Right lung (tissue), 5 donors: ENCODE data around the gene ERG. TPM values are rescaled to one million over a fixed set of nuclear protein-coding genes. Genes with fewer than 3 reads are reported as not detected.

Source experiments
- DNase-seq, 2 donors: peaks; one replicate each; pipeline ENCODE4 v3.0.0-alpha.2; 2013
- polyA plus RNA-seq, 5 donors: library from polyadenylated mRNA; unstranded; fragments of 120-200 nt; gene quantifications; one replicate each; pipeline versions ENCODE4 v1.2.1 to v1.2.3, GENCODE V29; 2013; ENCODE audit warnings: inconsistent platforms in 1 of 5, low replicate concordance in 1 of 5; ENCODE audit not compliant: insufficient read length in 5 of 5, insufficient read depth in 1 of 5

ERG gene
- polyA plus RNA-seq, 5 donors = 36.3 to 48.4 (median 38.9) TPM

DNA sequence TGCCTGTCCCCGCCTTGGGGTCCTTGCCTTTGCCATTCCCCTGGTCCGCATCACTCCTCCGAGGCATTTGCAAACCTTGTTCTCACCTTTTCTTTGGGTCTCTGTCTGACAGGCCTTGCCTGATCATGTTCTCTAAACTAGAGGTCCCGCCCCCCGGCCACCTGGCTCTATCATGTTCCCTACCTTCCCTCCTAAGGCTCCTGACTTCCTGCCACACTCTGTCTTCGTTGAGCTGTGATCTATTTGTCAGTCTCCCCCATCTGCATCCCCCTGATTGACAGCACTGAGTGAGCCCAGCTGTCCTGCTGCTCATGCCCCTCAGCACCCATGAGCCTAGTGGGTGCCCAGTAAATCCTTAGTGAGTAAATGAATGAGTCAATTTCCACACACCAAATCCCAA lies 22.8 kb downstream of the ERG start:
- DNase-seq = no peak

DNA sequence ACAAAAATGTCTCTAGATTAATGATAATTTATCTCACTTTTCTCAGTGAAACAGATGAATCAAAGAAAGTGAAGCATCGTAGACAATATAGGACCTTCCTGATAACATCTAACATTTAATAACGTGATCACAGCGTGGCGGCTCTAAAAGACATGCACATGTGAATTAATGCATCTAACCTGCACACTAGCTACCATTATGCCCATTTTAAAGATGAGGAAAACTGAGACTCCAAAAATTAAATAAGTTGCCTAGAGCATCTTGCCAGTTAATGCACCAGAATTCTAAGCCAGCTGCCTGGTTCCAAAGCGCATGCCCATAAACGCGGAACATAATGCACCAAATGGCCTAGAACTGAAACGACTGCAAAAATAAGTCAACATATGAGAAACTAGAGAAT lies 23.5 kb downstream of the ERG start:
- no peak for DNase-seq

DNA sequence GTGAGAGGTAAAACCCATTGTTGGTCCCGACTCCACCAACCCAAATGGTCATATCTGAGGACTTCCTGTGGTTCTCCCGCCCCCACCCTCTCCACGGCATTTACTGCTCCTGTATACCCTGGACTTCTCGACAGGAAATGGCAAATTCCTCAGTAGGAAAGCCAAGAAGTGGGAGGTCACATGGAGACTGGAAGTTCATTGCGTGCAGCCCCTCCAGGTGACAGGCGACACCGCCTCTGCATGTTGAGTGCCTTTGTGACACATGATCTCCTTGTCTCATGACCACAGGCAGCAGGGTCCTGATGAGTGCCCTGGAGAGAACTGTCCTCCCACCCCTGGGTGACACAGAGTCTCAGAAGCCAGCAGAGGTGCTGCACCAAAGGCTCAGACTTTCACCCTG lies 24.2 kb downstream of the ERG start:
- no peak for DNase-seq

DNA sequence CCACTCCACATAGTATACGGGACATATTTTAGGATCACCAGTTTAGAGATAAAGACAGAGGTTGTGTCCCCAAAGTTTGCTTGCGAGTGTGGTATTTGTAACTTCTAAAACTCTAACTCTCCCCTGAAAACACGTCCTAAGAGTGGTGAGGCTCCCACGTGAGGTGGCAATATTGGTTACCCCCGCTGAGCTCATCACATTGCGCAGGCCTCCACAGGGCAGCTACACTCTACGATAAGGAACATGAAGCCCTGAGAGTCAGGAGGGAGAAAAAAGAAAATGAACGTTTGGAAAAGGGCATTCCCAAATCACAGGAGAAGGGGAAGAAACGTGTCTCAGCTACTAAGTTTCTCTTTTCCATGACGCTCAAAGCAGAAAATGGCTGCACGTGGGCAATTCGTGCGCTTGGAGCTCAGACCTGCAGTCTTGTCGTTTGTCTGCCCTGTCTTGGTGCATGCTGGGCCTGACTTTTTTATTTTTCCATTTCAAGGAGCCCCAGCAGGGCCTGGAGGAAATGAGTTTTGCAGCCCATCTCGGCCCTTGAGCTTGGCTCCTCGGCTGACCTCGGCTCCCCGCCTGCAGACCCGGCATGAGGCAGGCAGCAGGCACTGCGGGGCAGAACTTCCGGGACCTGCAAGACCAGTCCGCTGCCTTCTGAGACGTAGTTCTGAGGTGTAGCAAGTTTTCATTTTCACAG lies 25.7 kb downstream of the ERG start:
- DNase-seq = no peak

DNA sequence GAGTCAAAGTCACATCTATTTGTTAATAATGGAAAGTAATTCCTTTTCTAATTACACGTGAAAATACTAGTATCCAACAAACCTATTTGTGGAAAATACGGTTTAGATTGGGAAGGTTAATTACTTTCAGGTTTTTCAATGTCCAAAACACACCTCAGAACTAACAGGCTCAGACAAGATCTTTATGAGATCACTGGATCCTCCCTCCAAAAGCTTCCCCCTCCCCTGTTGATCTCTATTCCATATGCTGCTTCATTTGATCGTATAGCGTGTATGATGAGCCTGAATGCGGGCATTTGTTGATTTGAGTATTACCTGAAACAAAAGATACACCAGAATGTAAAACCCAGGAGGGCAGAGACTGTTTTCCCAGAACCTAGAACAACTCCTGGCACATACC lies 26.5 kb downstream of the ERG start:
- no peak for DNase-seq

DNA sequence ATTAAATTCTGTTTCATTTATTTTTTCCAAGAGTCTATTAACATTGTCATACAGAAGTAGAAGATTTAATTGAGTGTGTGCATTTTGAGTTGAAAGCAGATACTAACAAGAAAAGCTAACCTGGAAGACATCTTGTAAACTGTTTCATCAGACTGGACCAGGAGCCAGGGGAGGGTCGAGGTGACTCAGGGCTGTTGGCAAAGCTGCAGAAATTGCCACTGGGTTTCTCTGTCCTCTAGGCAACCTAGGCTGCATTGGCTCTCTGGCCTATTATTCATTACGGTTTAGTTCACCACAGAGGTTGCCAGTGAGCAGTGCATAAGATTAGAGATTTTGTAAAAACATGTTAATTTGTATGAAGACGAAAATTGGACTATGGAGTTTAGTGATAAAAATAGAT lies 27.5 kb downstream of the ERG start:
- DNase-seq = no peak

DNA sequence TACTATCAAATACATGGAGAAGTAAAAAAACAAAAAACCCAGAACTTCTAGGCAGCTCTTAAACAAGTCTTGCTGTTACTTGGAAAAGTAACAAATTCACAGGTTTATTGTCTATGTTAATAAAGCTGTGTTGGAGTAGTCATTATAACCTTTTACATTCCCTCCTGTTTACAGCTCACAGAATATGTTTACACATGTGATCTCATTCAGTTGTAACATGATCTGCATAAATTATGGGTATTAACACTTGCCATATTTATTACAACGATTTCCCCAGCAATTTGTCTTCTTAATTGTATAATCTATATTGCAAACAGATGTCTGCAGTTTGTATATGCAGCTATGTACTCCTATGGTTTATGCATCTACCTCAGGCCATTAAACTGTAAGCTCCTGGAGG lies 28.6 kb downstream of the ERG start:
- no peak for DNase-seq

DNA sequence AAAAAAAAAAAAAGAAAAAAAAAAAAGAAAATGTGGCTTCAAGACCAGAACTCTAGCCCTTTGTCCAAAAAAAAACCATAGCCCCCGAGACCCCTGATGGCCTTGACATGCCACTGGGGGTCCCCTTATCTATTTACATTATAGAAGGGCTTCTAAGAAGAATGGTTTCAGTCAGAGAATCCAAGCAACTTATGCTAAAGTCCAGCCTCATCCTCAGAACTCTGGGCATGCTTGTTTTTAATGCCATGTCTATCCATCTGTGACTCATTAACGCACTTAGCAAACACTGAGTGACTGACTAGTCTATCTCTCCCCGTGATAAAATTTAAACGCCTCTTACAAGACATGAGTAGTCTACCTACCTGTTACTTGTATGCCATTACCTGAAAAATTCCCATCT lies 29.3 kb downstream of the ERG start:
- no peak for DNase-seq

DNA sequence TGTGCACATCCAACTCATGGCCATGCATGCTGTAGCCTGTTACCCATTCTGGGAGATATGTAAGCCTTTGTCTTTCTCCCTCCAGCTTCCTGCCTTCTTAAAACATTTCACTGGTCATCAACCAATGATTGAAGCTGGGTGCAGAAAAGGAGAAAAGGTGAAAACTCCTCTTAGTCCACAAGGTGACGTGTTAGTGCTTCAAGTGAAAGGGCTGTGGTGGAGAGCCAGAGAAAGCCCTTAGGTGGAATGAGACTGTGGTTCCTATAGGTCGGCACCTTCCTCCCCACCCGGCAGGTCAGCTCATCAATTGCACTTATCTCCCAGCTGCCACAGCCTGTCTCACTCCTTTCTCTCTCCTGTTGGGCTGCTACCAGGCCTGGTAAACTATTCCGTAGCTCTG lies 30.4 kb downstream of the ERG start:
- DNase-seq = no peak

DNA sequence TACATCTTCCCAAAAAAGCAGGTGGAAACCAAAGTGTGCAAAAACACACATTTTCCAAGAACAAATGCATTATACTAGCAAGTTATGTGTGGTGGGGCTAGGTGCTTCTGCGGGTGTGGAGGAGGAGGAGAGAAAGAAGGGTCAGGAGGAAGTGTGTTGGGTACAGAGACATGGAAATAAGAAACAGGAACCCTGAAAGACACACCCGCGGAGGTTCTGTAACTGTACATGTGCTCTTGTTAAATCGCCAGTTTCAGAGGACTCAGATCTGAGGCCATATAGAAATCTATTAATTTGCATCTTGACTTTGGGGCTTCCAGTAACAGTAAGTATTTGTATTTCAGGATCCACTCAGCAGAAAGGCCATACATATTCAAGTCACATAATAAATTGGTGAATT lies 30.9 kb downstream of the ERG start:
- no peak for DNase-seq

DNA sequence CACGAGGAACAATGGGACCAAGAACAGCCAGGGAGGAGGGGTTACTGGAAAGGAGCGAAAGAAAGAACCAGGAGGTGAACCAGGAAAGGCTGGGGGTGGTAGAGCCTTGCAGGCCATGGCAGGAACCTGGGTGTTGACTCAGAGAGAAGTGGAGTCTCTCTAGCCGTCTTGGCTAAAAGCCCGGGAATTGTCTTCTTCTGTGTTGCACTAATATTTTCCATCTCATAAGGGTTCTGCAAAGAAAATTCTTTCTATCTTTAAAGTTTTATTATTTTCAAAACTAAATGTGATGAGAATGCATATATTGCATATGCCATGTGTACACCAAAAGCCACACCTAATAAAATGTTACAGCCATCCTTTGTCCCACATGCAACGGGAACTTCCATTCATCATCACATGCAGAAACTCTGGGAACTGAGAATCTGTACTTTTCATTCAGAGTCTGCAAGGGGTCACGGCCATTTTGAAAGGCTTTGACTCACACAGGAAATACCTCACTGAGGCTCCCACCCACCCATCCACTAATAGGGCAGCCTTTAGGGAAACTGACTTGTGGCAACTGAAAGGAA lies 38.0 kb downstream of the ERG start:
- DNase-seq = no peak

DNA sequence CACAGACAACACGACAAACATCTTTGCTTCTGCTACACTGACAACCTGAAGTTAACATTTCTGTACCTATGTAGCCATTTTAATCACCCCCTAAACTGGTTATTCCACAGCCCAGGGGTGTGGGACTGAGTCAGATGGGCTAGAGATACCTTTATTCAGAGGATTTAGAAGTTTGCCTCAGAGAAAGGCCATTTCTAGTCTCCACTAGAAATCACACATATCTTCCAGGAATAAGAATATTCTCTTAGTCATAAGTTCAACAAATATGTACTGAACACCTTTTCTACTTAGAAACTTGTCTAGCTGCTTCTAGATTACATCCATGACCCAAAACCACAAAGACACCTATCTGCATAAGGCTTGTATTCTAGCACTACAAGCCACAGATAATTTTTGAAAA lies 38.8 kb downstream of the ERG start:
- no peak for DNase-seq

DNA sequence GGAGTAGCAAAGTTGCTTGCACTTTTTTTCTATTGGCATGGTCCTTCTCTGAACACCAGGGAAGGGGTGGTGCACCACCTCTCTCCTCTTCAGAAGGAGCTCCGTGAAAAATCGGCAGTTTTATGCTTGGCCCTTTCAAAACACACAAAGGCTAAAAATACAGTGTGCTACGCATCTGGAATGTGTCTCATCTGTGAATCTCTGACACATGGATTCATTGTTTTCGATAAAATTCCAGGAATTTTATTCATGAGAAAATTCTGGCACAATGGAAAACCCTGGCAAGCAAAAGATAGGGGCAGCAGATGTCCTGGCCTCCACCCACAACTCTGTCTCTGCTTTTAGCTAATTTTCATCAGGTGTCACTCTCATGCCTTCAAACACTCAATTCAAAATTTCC lies 42.9 kb downstream of the ERG start:
- DNase-seq = no peak

DNA sequence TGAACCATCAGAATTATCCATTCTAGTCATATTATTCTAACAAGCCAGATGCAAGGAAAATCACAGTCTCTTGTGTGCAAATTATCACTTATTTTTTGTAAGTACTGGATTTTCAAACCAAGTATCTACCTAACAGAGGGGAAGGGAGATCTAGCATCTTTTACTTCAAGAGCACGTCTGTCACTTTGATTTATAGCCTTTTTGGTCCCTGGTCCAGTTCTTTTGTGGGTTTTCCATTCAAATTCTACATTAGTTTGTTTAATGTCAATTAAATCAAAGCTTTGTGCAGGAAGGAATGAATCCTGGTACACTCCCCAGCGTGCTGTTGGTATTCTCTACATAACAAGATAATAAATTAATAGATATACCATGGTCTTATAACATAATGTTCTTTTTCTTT lies 43.6 kb downstream of the ERG start:
- no peak for DNase-seq

DNA sequence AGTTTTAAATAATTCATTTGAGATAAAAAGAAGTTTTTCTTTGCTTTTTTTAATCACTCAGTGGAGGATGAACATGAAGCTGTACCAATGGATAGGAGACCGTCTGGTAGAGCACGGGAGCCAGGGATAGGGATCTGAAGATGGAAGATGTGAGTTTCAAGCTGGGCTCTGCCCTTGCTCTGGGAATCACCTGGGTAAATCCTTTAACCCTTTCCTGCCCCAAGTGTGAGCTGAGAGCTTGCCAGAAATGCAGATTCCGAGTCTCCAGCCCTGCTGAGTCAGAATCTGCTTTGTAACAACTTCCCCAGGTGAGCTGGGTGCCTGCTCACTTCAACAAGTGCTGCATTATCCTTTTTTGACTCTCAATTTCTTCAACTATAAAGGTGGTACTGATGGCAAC lies 44.1 kb downstream of the ERG start:
- no peak for DNase-seq

DNA sequence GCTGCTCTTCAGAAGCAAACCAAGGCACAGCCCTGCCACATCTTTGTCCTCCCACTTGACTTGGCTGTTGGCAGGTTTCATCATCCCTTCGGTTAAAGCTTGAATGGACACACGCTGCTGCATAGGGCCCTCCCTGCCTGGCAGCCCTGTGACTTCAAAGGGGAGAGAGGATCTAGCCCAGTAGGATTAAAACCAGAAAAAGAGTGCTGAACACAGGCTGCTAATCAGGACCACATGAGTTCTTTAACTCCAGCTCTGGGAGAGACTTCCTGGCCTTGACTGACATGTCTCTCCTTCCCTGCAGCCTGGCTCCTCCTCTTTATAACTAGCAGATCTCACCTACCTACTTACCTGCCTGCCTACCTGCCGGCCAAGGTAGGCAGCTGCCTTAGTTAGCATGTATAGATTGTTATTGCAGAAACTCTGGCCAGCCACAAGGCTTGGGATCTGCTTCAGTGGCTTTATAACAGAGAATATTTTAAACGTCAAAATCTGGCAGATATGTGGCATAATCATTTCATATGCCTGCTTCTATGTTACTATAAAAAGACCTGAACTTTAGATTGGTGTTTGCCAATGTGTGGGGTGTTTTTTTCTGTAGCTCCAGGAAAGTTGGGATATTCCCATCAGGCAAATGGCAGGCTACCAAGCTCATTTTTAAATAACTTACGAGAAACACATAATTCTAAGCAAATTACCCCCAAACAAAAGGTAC lies 49.4 kb downstream of the ERG start:
- no peak for DNase-seq

DNA sequence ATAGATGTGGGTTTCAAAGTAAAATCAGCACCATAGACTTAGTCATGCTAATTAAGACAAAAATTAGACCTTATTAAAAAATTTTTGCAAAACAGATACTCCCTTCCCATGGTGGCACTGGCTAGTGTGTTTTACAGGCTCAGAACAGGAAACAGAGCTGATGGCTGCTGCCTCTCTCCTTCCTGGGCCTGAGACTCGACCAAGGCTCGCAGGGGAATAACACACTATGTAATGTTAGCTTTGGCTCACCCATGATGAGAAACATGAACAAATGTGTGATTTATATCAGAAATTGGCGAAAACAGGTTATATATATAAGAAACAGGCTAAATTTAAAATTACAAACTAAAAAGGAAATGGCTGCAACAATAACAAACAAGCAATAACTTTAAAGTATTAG lies 50.7 kb downstream of the ERG start:
- no peak for DNase-seq

DNA sequence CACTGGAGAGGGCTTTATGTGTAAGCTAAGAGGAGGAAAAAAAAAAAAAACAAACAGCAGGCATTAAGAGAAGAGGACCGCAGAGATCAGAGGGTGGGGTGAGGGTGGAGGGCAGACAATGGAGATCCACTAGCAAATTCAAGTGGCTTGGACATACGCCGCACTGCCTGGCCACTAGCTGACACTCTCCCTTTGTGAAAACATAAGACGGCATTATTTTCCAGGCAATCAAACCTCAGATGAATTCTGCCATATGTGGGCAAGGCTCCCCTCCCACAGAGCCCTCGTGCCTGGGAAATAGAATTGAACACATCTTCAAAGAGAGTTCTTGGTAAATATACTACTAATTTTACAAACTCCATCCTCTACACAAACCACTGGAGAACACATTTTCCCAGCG lies 53.6 kb downstream of the ERG start:
- DNase-seq = no peak

DNA sequence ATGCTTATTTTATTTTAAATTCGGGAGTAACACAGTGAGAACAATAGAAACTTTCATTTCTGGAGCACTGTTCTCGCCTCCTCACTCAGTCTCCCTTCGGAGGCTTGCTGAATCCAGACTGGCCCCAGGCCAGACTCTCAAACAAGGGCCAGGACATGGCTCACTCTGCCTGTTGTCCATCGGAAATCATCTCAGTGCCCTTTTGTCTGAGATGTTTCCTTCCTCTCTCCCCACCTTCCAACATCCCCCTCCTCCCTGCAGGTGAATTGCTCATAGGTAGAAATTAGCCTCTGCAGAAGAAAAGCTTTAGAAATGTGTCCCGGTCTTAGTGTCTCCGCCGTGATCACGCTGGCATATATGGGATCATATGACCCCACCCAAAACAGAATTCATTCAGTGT lies 55.2 kb downstream of the ERG start:
- no peak for DNase-seq

DNA sequence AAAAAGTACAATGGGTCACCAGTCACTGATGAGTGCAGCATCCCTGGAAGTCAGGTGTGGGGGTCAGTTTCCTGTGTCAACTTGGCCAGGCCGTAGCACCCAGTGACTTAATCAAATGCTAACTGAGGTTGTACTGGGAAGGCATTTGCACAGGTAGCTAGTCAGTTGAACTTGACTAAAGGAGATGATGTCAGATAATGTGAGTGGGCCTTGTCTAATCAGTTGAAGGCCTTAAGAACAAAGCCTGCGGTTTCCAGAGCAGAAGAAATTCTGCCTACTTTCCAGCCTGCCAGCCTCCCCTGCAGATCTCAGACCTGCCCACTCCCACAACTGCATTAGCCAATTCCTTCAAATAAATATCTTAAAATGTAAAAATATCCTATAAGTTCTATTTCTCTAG lies 57.1 kb downstream of the ERG start:
- DNase-seq = no peak

DNA sequence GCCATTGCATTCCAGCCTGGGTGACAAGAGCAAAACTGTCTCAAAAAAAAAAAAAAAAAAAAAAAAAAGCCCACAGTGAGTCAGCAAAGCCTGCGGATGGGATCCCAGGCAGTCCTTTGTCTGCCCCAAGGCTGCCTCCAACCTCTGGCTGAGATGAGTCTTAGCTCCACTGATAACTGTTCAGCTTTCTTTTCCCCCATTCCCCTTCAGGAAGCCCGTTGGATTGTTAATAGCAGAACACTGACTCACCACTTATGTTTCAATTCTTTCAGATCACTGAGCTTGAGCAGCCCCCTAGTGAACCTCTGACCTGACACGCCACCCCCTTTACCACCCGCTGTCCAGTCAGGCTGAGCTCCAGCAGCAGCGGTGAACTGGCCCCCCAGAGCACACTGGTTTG lies 57.5 kb downstream of the ERG start:
- no peak for DNase-seq

DNA sequence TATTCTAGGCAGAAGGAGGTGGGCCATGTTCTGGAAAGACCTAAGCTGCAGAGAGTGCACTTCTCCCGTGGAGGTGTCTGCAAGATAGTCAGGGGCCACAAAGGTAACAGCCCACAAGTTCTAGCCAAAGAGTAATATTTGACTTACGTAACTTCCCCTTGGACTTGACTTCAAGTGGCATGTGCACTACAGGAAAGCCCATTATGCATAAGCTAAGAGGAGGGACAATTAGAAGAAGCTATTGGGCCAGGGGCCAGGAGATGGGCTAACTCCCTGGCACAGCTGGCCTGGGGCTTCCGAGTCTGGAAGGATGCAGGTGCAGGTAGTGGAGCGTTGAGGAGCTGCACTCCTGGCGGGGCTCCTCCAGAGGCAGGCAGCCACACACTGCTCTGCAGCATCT lies 58.3 kb downstream of the ERG start:
- no peak for DNase-seq

DNA sequence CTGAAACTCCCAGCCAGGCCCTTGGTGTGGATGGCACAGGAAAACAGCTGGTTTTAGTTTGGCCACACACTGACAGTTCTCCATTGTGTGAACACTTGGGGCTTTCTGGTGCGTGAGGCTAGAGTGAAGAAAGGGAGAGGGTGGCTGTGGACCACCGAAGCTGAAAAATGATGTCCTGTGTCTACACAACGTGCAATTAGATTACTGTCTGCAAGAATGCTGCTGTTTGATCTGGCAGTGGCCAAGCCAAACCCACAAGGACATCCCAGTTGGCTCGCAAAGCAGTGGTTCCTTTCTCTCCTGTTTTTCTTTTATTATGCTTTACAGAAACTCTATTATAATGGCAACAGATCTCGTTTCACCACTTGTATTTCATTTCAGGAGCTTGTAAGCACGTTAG lies 58.9 kb downstream of the ERG start:
- DNase-seq = no peak

DNA sequence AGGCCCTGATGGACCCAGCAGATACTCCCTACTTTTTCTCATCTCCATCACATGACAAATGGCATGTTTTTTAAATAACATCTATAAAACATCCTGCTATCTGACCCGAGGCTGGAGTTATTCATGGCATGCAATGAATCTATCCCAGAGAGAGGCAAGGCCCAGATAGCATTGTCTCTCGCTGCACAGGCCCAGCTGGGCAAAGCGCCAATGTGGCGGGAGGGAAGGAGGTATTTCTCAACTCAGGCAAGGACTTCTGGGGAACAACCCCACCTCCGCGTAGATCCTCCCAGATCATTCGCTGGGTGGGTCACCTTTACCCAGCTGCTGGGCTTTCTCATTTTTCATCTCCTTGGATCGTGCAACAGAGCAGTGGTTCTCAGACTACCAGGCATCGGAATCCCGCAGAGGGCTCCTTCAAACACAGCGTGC lies 59.8 kb downstream of the ERG start:
- DNase-seq = no peak
